ENCODE results near the gene ZNF236. TPM values are rescaled to one million over a fixed set of nuclear protein-coding genes. Genes with fewer than 3 reads are reported as not detected.

The ZNF236 gene
- total RNA-seq, 1 donor from 2014 or later: 11.5 TPM

DNA sequence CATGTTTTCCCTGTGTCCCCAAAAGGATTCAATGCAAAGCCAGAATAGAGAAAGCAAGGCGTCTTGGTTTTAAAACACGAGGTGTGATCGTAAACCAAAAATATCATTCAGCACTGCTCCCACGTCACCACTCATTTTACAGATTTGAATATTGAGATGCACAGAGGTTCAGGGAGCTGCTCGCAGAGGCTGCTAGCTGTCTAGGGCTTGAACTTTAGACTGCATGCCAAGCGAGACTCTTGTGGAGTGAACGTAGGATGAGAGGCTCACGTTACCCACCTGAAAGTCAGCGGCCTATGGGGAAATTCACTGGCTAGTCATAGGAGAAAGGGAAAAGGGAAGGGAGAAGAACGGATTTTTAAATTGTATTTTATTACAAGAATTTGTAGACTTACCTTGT lies 180.1 kb downstream of the ZNF236 start:
- Histone ChIP-seq H3K9ac (no peak overlapping the region), H3K27me3 (no peaks in the 10 kb centered on the region), H3F3A (ENCODE audit: low read depth) (no peaks in the 10 kb centered on the region), H3K4me2 (no peak overlapping the region), H4K20me1 (ENCODE audit: low read depth) (no peaks in the 10 kb centered on the region), H3K27ac (no peak overlapping the region), H3K79me2 (ENCODE audit: low read depth) (no peaks in the 10 kb centered on the region), H2AFZ (replicated peaks) (no peak overlapping the region), H3K36me3 (no peaks in the 10 kb centered on the region), H3K4me3 (no peak overlapping the region), H3K9me3 (ENCODE audit: low read depth) (no peaks in the 10 kb centered on the region), H3K4me1 (peaks cover 11% of the 10 kb centered on the region)
- Mint-ChIP-seq H3K9me3 (peaks cover 2% of the 10 kb centered on the region), H3K27me3 (ENCODE audit: insufficient read depth, low read depth) (peaks cover 1% of the 10 kb centered on the region), H3K36me3 (no peaks in the 10 kb centered on the region), H3K4me3 (no peak overlapping the region), H3K27ac (no peak overlapping the region), H3K4me1 (peaks cover 19% of the 10 kb centered on the region)
- TF ChIP-seq EZH2 (IDR thresholded peaks at IDR 0.05) (no peak), EZH2phosphoT487 (IDR thresholded peaks at IDR 0.05) (no peak)
- TF ChIP-seq, protein P1, sequence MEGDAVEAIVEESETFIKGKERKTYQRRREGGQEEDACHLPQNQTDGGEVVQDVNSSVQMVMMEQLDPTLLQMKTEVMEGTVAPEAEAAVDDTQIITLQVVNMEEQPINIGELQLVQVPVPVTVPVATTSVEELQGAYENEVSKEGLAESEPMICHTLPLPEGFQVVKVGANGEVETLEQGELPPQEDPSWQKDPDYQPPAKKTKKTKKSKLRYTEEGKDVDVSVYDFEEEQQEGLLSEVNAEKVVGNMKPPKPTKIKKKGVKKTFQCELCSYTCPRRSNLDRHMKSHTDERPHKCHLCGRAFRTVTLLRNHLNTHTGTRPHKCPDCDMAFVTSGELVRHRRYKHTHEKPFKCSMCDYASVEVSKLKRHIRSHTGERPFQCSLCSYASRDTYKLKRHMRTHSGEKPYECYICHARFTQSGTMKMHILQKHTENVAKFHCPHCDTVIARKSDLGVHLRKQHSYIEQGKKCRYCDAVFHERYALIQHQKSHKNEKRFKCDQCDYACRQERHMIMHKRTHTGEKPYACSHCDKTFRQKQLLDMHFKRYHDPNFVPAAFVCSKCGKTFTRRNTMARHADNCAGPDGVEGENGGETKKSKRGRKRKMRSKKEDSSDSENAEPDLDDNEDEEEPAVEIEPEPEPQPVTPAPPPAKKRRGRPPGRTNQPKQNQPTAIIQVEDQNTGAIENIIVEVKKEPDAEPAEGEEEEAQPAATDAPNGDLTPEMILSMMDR (IDR thresholded peaks at IDR 0.05): no peak
- DNase-seq (ENCODE audit: low spot score): no peak

DNA sequence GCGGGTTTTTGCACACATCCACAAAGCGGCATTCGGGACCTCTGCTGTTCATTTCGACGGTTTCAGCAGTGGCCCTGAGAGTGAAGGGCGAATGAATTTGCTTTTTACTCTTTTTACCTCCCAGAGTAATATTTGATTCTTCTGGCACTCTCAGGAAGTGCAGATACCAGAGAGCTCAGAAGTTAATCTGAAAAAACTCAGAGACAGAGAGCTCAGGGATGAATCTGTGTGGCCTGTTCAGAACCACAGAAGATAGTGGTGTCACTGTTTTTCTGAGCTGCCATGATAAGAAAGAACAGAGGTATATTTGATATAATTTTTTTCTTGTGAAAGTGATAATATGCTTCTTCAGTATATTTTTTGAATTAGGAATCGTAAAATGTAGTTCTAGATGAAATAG lies 181.0 kb downstream of the ZNF236 start:
- no peak overlapping the region for H3K27ac ChIP-seq

DNA sequence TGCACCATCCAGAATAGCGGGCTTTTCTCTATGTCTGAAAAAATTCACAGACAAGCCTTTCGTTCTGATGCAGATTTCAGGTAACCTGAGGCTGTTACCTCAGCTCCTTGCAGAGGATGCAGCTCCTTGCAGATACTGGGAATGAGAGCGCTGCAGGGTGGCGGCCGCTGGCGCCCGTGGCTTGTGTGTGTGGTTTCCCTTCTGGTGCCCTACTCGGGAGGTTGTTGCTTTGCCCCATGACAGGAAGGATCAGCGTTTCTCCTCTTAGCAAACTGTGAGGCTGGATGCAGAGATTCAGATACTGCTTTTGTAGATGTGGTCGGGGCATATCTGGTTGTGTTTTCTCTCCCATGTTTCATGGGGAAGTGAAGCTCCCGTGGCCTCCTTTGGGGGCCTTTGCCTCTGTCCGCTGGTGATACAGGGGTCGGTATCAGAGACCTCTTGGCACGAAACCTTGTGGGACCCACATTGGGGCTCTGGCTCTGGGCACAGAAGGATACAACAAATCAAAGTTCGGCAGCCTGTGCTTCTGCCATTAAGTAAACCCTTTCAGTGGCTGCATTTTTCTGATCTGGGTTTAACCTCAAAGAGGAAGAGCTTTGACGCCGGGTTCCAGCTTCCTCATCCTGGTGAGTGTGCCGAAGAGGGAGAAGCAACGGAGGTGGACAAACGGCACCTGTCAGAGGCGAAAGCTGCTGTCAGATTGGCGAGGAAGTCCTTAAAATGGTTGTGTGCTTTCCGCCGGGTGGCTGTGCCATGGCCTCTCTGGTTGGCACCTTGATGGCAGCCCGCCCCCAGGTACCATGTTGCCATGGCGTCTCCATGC lies 182.4 kb downstream of the ZNF236 start:
- peaks cover 11% of the 10 kb centered on the region for H3K4me1 ChIP-seq
- no peak overlapping the region for H3K9ac ChIP-seq

More for the DNA sequence above, 181.0 kb downstream of the ZNF236 start:
- no peak overlapping the region for H3K27ac Mint-ChIP-seq
- TF ChIP-seq, protein P1 (IDR thresholded peaks at IDR 0.05): no peak
- TF ChIP-seq EZH2phosphoT487 (IDR thresholded peaks at IDR 0.05) (no peak), EZH2 (IDR thresholded peaks at IDR 0.05) (no peak)
- Histone ChIP-seq H3K36me3 (no peaks in the 10 kb centered on the region), H3K4me2 (no peak overlapping the region), H2AFZ (replicated peaks) (no peak overlapping the region), H3K9ac (no peak overlapping the region), H3K4me1 (peaks cover 11% of the 10 kb centered on the region), H3F3A (ENCODE audit: low read depth) (no peaks in the 10 kb centered on the region), H4K20me1 (ENCODE audit: low read depth) (no peaks in the 10 kb centered on the region), H3K9me3 (ENCODE audit: low read depth) (no peaks in the 10 kb centered on the region), H3K4me3 (no peak overlapping the region), H3K27me3 (no peaks in the 10 kb centered on the region), H3K79me2 (ENCODE audit: low read depth) (no peaks in the 10 kb centered on the region)
- peaks cover 18% of the 10 kb centered on the region for H3K4me1 Mint-ChIP-seq
- H3K27me3 Mint-ChIP-seq (ENCODE audit: insufficient read depth, low read depth): peaks cover 3% of the 10 kb centered on the region
- H3K4me3 Mint-ChIP-seq: no peak overlapping the region
- no peaks in the 10 kb centered on the region for H3K36me3 Mint-ChIP-seq
- DNase-seq (ENCODE audit: low spot score): no peak
- H3K9me3 Mint-ChIP-seq: no peaks in the 10 kb centered on the region

More for the DNA sequence above, 182.4 kb downstream of the ZNF236 start:
- Histone ChIP-seq H4K20me1 (ENCODE audit: low read depth) (no peaks in the 10 kb centered on the region), H3K4me3 (no peak overlapping the region), H3K36me3 (no peaks in the 10 kb centered on the region), H3K79me2 (ENCODE audit: low read depth) (no peaks in the 10 kb centered on the region), H3K9me3 (ENCODE audit: low read depth) (no peaks in the 10 kb centered on the region), H3K4me2 (no peak overlapping the region), H3K27me3 (no peaks in the 10 kb centered on the region), H2AFZ (replicated peaks) (no peak overlapping the region), H3F3A (ENCODE audit: low read depth) (no peaks in the 10 kb centered on the region), H3K27ac (no peak overlapping the region)
- no peak for DNase-seq (ENCODE audit: low spot score)
- no peaks in the 10 kb centered on the region for H3K36me3 Mint-ChIP-seq
- TF ChIP-seq EZH2phosphoT487 (IDR thresholded peaks at IDR 0.05) (no peak), EZH2 (IDR thresholded peaks at IDR 0.05) (no peak)
- TF ChIP-seq, protein P1 (IDR thresholded peaks at IDR 0.05): no peak
- H3K9me3 Mint-ChIP-seq: no peaks in the 10 kb centered on the region
- H3K4me3 Mint-ChIP-seq: no peak overlapping the region
- H3K4me1 Mint-ChIP-seq: peaks cover 18% of the 10 kb centered on the region
- H3K27me3 Mint-ChIP-seq (ENCODE audit: insufficient read depth, low read depth): peaks cover 3% of the 10 kb centered on the region
- H3K27ac Mint-ChIP-seq: no peak overlapping the region

All from neural progenitor cell (in vitro differentiated cells).